Left cardiac atrium (tissue), 4 donors: ENCODE results near the gene ZNF598. TPM values are rescaled to one million over a fixed set of nuclear protein-coding genes. Genes with fewer than 3 reads are reported as not detected.

Experiments used
- ATAC-seq, 2 donors: fragments of 200-7000 bp; cut with Tn5 transposase; one replicate each; pipeline ENCODE4 v1.9.1; 2020; ENCODE audit warnings: mild to moderate bottlenecking in 2 of 2, moderate library complexity in 2 of 2
- DNase-seq: peaks from one replicate; pipeline ENCODE4 v3.0.0-alpha.2; 2020
- intact Hi-C, 2 donors: fragments of 100-400 bp; cut with DNase I; formaldehyde crosslinking; loops; one replicate each; pipeline versions ENCODE4 v1.14.1 to v1.15.1; 2022 to 2023
- total RNA-seq, 2 donors: library from RNA; stranded (reverse); fragmentation: NEBNext Ultra II Directional; extraction: Animal tissue kit (Norgen Biotek cat#: 25700); gene quantifications; one replicate each; pipeline ENCODE4 v1.2.1, GENCODE V29; 2021
- donor health status: DM: no; HTN: yes; CAD: no.
- donor health status: DM: no; HTN: yes; CAD: no; lungs with severe emphysema.
- donor health status: DM: yes; HTN: yes; CAD: no.
- donor health status: Dilated cardiomyopathy.

ZNF598 gene
- total RNA-seq, 2 donors from 2014 or later: 14.7 to 22.9 TPM

GRCh38 chr16:2032285-2033056, 22.9 kb upstream of the ZNF598 start:
- DNase-seq (peak; percentile 59), ATAC-seq (peak in 1 of 2 donors; percentile 19)
- intact Hi-C loops: no loop called here

- DNase-seq (peak; percentile 80), ATAC-seq (peak in 1 of 2 donors; percentile 9)
- intact Hi-C loops: no loop called here
Observed at GRCh38 chr16:2031081-2031577, 21.5 kb upstream of the ZNF598 start.

GRCh38 chr16:2030036-2030435, 20.4 kb upstream of the ZNF598 start:
- ATAC-seq (no peak), DNase-seq (no peak)
- intact Hi-C loops: no loop called here

GRCh38 chr16:2029350-2029749, 19.7 kb upstream of the ZNF598 start:
- intact Hi-C loops: no loop called here
- ATAC-seq: no peak
- no peak for DNase-seq

- ATAC-seq (no peak), DNase-seq (peak; percentile 14)
- intact Hi-C loops: no loop called here
Observed at GRCh38 chr16:2028620-2029220, 19.1 kb upstream of the ZNF598 start.

GRCh38 chr16:2028146-2028545, 18.5 kb upstream of the ZNF598 start:
- ATAC-seq (no peak), DNase-seq (peak; percentile 16)
- intact Hi-C loops: no loop called here

- intact Hi-C loops: no loop called here
- DNase-seq (peak; percentile 37), ATAC-seq (peak in 1 of 2 donors; percentile 3)
Observed at GRCh38 chr16:2027024-2028010, 17.7 kb upstream of the ZNF598 start.

GRCh38 chr16:2026461-2027023, 16.9 kb upstream of the ZNF598 start, which contains the start of gene NHERF2:
TSS of gene NHERF2 (plus strand) at chr16:2026902. CDS start at chr16:2027006, 104 bp downstream.
- DNase-seq (no peak), ATAC-seq (peak; percentile 2 to 18)
- intact Hi-C loops: no loop called here

GRCh38 chr16:2025878-2026460, 16.3 kb upstream of the ZNF598 start:
- no peak for ATAC-seq
- intact Hi-C loops: no loop called here
- DNase-seq: no peak

GRCh38 chr16:2025251-2025650, 15.6 kb upstream of the ZNF598 start:
- ATAC-seq: no peak
- intact Hi-C loops: no loop called here

GRCh38 chr16:2024032-2024420, 14.4 kb upstream of the ZNF598 start:
- intact Hi-C loops: loop anchor here in 1 of 2 donors (5.0 kb wide), 1 partner anchor 118 kb away; no protein-coding TSS in a partner anchor
- DNase-seq (no peak), ATAC-seq (no peak)

More at GRCh38 chr16:2025251-2025650, 15.6 kb upstream of the ZNF598 start:
- DNase-seq: no peak

- peak; percentile 89 to 90 for ATAC-seq
- DNase-seq: peak; percentile 93
- intact Hi-C loops: loop anchor here (2.0 to 5.0 kb wide), 2 partner anchors 117 to 119 kb away; no protein-coding TSS in a partner anchor
Observed at GRCh38 chr16:2023092-2024031, 13.7 kb upstream of the ZNF598 start.

- DNase-seq (no peak), ATAC-seq (peak; percentile 5 to 45)
- intact Hi-C loops: loop anchor here (2.0 to 5.0 kb wide), 2 partner anchors 118 to 120 kb away; no protein-coding TSS in a partner anchor
Observed at GRCh38 chr16:2022723-2023091, 13.1 kb upstream of the ZNF598 start.

GRCh38 chr16:2019921-2020831, 10.6 kb upstream of the ZNF598 start:
- intact Hi-C loops: loop anchor here in 1 of 2 donors (5.0 kb wide), 1 partner anchor 122 kb away; no protein-coding TSS in a partner anchor
- ATAC-seq (no peak), DNase-seq (no peak)

GRCh38 chr16:2019518-2019920, 9.9 kb upstream of the ZNF598 start, which contains the start of gene NPW:
TSS of gene NPW (plus strand) at chr16:2019785.
- ATAC-seq: no peak
- intact Hi-C loops: no loop called here
- no peak for DNase-seq

GRCh38 chr16:2016407-2016922, 6.8 kb upstream of the ZNF598 start:
- DNase-seq (peak; percentile 24), ATAC-seq (no peak)
- intact Hi-C loops: no loop called here
